H1 (cell line): ENCODE data around the gene BTG3. TPM values are rescaled to one million over a fixed set of nuclear protein-coding genes. Genes with fewer than 3 reads are reported as not detected.

Experiments used
- CTCF ChIA-PET: fragments of 300-600 bp; sonication (Branson Sonifier 250); formaldehyde crosslinking; loops from one replicate; lab custom pipeline; 2021; ENCODE audit not compliant: partially characterized antibody; lab: Charles Lee
- POLR2A ChIA-PET: fragments of 300-600 bp; sonication (Branson Sonifier 250); formaldehyde crosslinking; loops from one replicate; lab custom pipeline; 2021; ENCODE audit warnings: inconsistent platforms; ENCODE audit not compliant: partially characterized antibody; lab: Charles Lee
- DNase-seq, 2 experiments: peaks; one replicate each; pipeline versions ENCODE4 v3.0.0 to v3.0.0-alpha.2; 2010 to 2022; ENCODE audit warnings: low spot score in 2 of 2, low read depth in 1 of 2, mixed read lengths in 1 of 2
- FAIRE-seq: peaks from 2 replicates; lab custom pipeline; 2011; peaks lifted over from hg19 to GRCh38; lab: Jason Lieb, UNC
- H2AFZ ChIP-seq: 2 replicates; pipeline ENCODE4 v1.8.1; 2012; ENCODE audit warnings: low read length, inconsistent platforms
- H2AK5ac ChIP-seq: 2 replicates; pipeline ENCODE4 v1.6.1; 2013; ENCODE audit warnings: low read depth, low read length
- H2BK120ac ChIP-seq: replicated peaks from 2 replicates; pipeline ENCODE3; 2013; ENCODE audit warnings: low read depth, low read length, inconsistent platforms
- H2BK12ac ChIP-seq: 2 replicates; pipeline ENCODE4 v1.6.1; 2013; ENCODE audit warnings: low read depth, low read length
- H2BK15ac ChIP-seq: 2 replicates; pipeline ENCODE4 v1.6.1; 2013; ENCODE audit warnings: low read length
- H2BK20ac ChIP-seq: 2 replicates; pipeline ENCODE4 v1.6.1; 2013; ENCODE audit warnings: low read length
- H2BK5ac ChIP-seq: 2 replicates; pipeline ENCODE4 v1.6.1; 2013; ENCODE audit warnings: low read depth, low read length
- H3K14ac ChIP-seq: 2 replicates; pipeline ENCODE4 v1.6.1; 2013; ENCODE audit warnings: inconsistent platforms; ENCODE audit not compliant: insufficient read length
- H3K18ac ChIP-seq: 2 replicates; pipeline ENCODE4 v1.6.1; 2013; ENCODE audit warnings: low read length; ENCODE audit errors: extremely low read depth
- H3K23ac ChIP-seq: 2 replicates; pipeline ENCODE4 v1.6.1; 2013; ENCODE audit warnings: inconsistent platforms; ENCODE audit not compliant: insufficient read length
- H3K23me2 ChIP-seq: 2 replicates; pipeline ENCODE4 v1.6.1; 2013; ENCODE audit warnings: low read depth, low read length
- H3K27ac ChIP-seq: 2 replicates; pipeline ENCODE4 v1.6.1; 2011; ENCODE audit warnings: low read depth, low read length, inconsistent platforms
- H3K27me3 ChIP-seq, 4 experiments: replicated peaks in 1 of 4; 1 replicate in 1 of 4; 2 replicates in 3 of 4; pipeline versions ENCODE4 v1.6.1 to v1.8.1; 2011 to 2013; ENCODE audit warnings: low read length in 3 of 4, mild to moderate bottlenecking in 3 of 4, inconsistent platforms in 2 of 4, mixed read lengths in 2 of 4, moderate library complexity in 1 of 4; ENCODE audit not compliant: control insufficient read depth in 3 of 4, insufficient read depth in 3 of 4; ENCODE audit errors: extremely low read depth in 1 of 4
- H3K36me3 ChIP-seq, 4 experiments: 2 replicates each; pipeline versions ENCODE4 v1.6.1 to v1.8.1; 2011 to 2013; ENCODE audit warnings: mild to moderate bottlenecking in 4 of 4, low read length in 3 of 4, moderate library complexity in 2 of 4, control low read depth in 1 of 4, inconsistent platforms in 1 of 4; ENCODE audit not compliant: insufficient read depth in 4 of 4, control insufficient read depth in 2 of 4
- H3K4ac ChIP-seq: replicated peaks from 2 replicates; pipeline ENCODE3; 2013; ENCODE audit warnings: low read length, low read depth, mixed read lengths, inconsistent platforms; ENCODE audit not compliant: insufficient read length
- H3K4me1 ChIP-seq, 4 experiments: replicated peaks in 1 of 4; 1 replicate in 1 of 4; 2 replicates in 3 of 4; pipeline versions ENCODE4 v1.6.1 to v1.8.1; 2011 to 2013; ENCODE audit warnings: low read length in 3 of 4, inconsistent platforms in 2 of 4, mixed read lengths in 1 of 4; ENCODE audit not compliant: insufficient read depth in 4 of 4, control insufficient read depth in 3 of 4
- H3K4me2 ChIP-seq, 2 experiments: 2 replicates each; pipeline versions ENCODE4 v1.6.1 to v1.8.1; 2011 to 2013; ENCODE audit warnings: low read depth in 2 of 2, low read length in 2 of 2, control low read depth in 1 of 2, inconsistent platforms in 1 of 2, mild to moderate bottlenecking in 1 of 2; ENCODE audit not compliant: insufficient read depth in 1 of 2
- H3K4me3 ChIP-seq, 4 experiments: fragments of 200-600, 300-600 bp in 1 of 4; sonication (generic), shearing (Covaris generic), sonication (Bioruptor Twin) in 1 of 4; 2 replicates each; pipeline versions ENCODE4 v1.5.1 to v1.8.1; 2011 to 2016; ENCODE audit warnings: low read length in 4 of 4, low read depth in 3 of 4, control low read depth in 2 of 4, inconsistent platforms in 2 of 4, mild to moderate bottlenecking in 2 of 4, mixed read lengths in 1 of 4, moderate library complexity in 1 of 4; ENCODE audit not compliant: insufficient read depth in 2 of 4; ENCODE audit errors: extremely low read depth in 1 of 4
- H3K56ac ChIP-seq: replicated peaks from 2 replicates; pipeline ENCODE3; 2013; ENCODE audit warnings: low read depth, mild to moderate bottlenecking, mixed read lengths, low read length, inconsistent platforms; ENCODE audit not compliant: insufficient read length
- H3K79me1 ChIP-seq: 2 replicates; pipeline ENCODE4 v1.6.1; 2013; ENCODE audit warnings: low read depth, low read length, control low read depth
- H3K79me2 ChIP-seq, 2 experiments: 2 replicates each; pipeline versions ENCODE4 v1.6.1 to v1.8.1; 2012 to 2013; ENCODE audit warnings: low read length in 2 of 2, mild to moderate bottlenecking in 2 of 2, inconsistent platforms in 1 of 2; ENCODE audit not compliant: insufficient read depth in 2 of 2, control insufficient read depth in 1 of 2
- H3K9ac ChIP-seq, 4 experiments: replicated peaks in 1 of 4; 1 replicate in 1 of 4; 2 replicates in 3 of 4; pipeline versions ENCODE4 v1.6.1 to v1.8.1; 2011 to 2013; ENCODE audit warnings: low read depth in 3 of 4, low read length in 3 of 4, control low read depth in 2 of 4, mild to moderate bottlenecking in 2 of 4, moderate library complexity in 2 of 4, inconsistent platforms in 1 of 4; ENCODE audit errors: extremely low read depth in 1 of 4
- H3K9me3 ChIP-seq, 2 experiments: 2 replicates each; pipeline versions ENCODE4 v1.6.1 to v1.8.1; 2012 to 2013; ENCODE audit warnings: mild to moderate bottlenecking in 2 of 2, moderate library complexity in 2 of 2, control low read depth in 1 of 2, inconsistent platforms in 1 of 2, low read depth in 1 of 2, low read length in 1 of 2, mixed read lengths in 1 of 2; ENCODE audit not compliant: insufficient read depth in 2 of 2
- H4K20me1 ChIP-seq, 2 experiments: replicated peaks in 1 of 2; 2 replicates each; pipeline versions ENCODE3 to v1.8.1; 2011 to 2013; ENCODE audit warnings: inconsistent platforms in 2 of 2, low read length in 2 of 2, mild to moderate bottlenecking in 1 of 2; ENCODE audit not compliant: insufficient read depth in 2 of 2, control insufficient read depth in 1 of 2
- H4K5ac ChIP-seq: 2 replicates; pipeline ENCODE4 v1.6.1; 2013; ENCODE audit warnings: low read length, low read depth, mixed read lengths, inconsistent platforms; ENCODE audit not compliant: insufficient read length
- H4K8ac ChIP-seq: 2 replicates; pipeline ENCODE4 v1.8.0; 2013; ENCODE audit warnings: mild to moderate bottlenecking, moderate library complexity, low read length, inconsistent platforms; ENCODE audit not compliant: insufficient read depth; ENCODE audit errors: extremely low read depth
- H4K91ac ChIP-seq: replicated peaks from 2 replicates; pipeline ENCODE3; 2013; ENCODE audit warnings: low read length, mixed read lengths, inconsistent platforms; ENCODE audit not compliant: insufficient read length
- BCL11A ChIP-seq, 2 experiments: IDR thresholded peaks; one replicate each; pipeline ENCODE4 v1.6.1; 2011; ENCODE audit warnings: low read depth in 2 of 2, low read length in 2 of 2, mild to moderate bottlenecking in 2 of 2
- CTBP2 ChIP-seq: IDR thresholded peaks from 2 replicates; pipeline ENCODE4 v1.7.0; 2011; ENCODE audit warnings: borderline replicate concordance, mild to moderate bottlenecking, moderate library complexity, mixed read lengths, low read length; ENCODE audit not compliant: insufficient read depth, insufficient read length
- E2F6 ChIP-seq: IDR thresholded peaks from 2 replicates; pipeline ENCODE4 v1.6.1; 2012; ENCODE audit warnings: inconsistent platforms
- GABPA ChIP-seq: IDR thresholded peaks from 2 replicates; pipeline ENCODE4 v1.6.1; 2011; ENCODE audit warnings: mild to moderate bottlenecking, low read length, moderate library complexity, borderline replicate concordance; ENCODE audit not compliant: insufficient read depth
- JUN ChIP-seq: IDR thresholded peaks from 2 replicates; pipeline ENCODE4 v1.6.1; 2011; ENCODE audit warnings: low read depth, mild to moderate bottlenecking, improper control_type of control experiment, low read length
- KDM1A ChIP-seq: fragments of 200-600, 300-600 bp; sonication (generic); IDR thresholded peaks from 2 replicates; pipeline ENCODE4 v1.7.1; 2016; ENCODE audit warnings: mild to moderate bottlenecking, low read length, borderline replicate concordance
- MAFK ChIP-seq: IDR thresholded peaks from 2 replicates; pipeline ENCODE4 v1.6.1; 2012; ENCODE audit warnings: low read depth, mild to moderate bottlenecking, improper control_type of control experiment, low read length
- RBBP5 ChIP-seq: IDR thresholded peaks from 2 replicates; pipeline ENCODE4 v1.7.1; 2012; ENCODE audit warnings: low read depth, mild to moderate bottlenecking, inconsistent platforms, low read length, moderate library complexity, borderline replicate concordance
- SAP30 ChIP-seq: fragments of 300-600 bp; sonication (generic); IDR thresholded peaks from 2 replicates; pipeline ENCODE4 v1.7.1; 2012; ENCODE audit warnings: low read length, moderate library complexity, mild to moderate bottlenecking, inconsistent platforms; ENCODE audit not compliant: insufficient read depth, insufficient replicate concordance
- SIRT6 ChIP-seq: IDR thresholded peaks from one replicate; pipeline ENCODE4 v1.7.1; 2012; ENCODE audit warnings: low read length, inconsistent platforms
- SIX5 ChIP-seq: IDR thresholded peaks from 2 replicates; pipeline ENCODE4 v1.6.1; 2011; ENCODE audit warnings: mild to moderate bottlenecking, low read depth, low read length
- SP1 ChIP-seq: IDR thresholded peaks from 2 replicates; pipeline ENCODE4 v1.6.1; 2011; ENCODE audit warnings: low read depth, low read length
- TBP ChIP-seq: IDR thresholded peaks from 2 replicates; pipeline ENCODE4 v1.6.1; 2011; ENCODE audit warnings: low read depth, low read length, improper control_type of control experiment
- whole genome bisulfite sequencing, 2 experiments: shearing (Covaris generic) in 1 of 2; methylation state at CpG; one replicate each; pipeline versions ENCODE4 v1.1.6 to v1.1.7; 2013 to 2015; ENCODE audit warnings: low lambda C conversion rate in 2 of 2, mixed read lengths in 2 of 2, inconsistent platforms in 1 of 2, low coverage in 1 of 2, missing lambda C conversion rate in 1 of 2; ENCODE audit not compliant: insufficient replicate concordance in 2 of 2, insufficient coverage in 1 of 2, insufficient read length in 1 of 2; ENCODE audit errors: extremely low coverage in 1 of 2, missing lambda C conversion rate in 1 of 2; 5-methylcytosine and 5-hydroxymethylcytosine counted together
- polyA plus RNA-seq, 7 experiments: library from polyadenylated mRNA; depleted of rRNA in 3 of 7; stranded (reverse) in 5 of 7; unstranded in 2 of 7; fragments of >200 nt in 5 of 7; fragments of 200-250 nt in 2 of 7; gene quantifications; 1 replicate in 5 of 7; 2 replicates in 1 of 7; 4 replicates in 1 of 7; pipeline versions ENCODE4 v1.2.1 to v1.2.3, GENCODE V29; 2011 to 2013; ENCODE audit warnings: missing spikeins in 2 of 7, mixed read lengths in 2 of 7
- total RNA-seq: library from RNA; stranded (reverse); fragmentation: NEBNext Ultra II Directional; extraction: Animal tissue kit (Norgen Biotek cat#: 25700); gene quantifications from 2 replicates; pipeline ENCODE4 v1.2.1, GENCODE V29; 2021

Gene BTG3
- total and polyA plus RNA-seq, 2 of the 8 experiments (the other 6 are each of a cell fraction or from before 2014, with no cell fraction given): 13.6 to 25.9 TPM

DNA sequence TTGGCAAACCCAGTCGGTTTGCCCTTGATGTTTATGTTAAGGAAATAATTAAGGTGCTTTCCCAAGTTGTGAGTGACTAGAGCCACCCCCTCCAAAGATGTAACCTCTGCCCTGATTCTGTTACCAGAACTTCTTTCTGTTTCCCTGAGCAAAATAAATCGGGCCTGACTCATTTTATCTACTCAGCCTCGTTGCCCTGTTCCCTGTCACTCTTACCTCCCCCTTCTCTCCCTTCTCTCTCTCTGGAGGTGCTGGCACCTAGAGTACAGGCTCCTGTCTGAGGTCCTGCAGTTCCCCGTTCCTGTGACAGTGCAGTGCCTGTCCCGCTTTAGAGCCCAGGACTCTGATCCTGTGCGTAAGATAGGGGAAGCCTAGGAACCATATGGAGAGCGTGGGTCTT lies 64.4 kb downstream of the BTG3 start:
- Histone ChIP-seq H4K20me1 (peaks cover 6 to 20% of the 10 kb centered on the region in 2 experiments), H3K36me3 (peaks cover 15 to 62% (median 41%) of the 10 kb centered on the region in 4 experiments)
- POLR2A ChIA-PET: interaction anchor here (0.6 to 1.8 kb wide), 3 partner anchors 13 to 222 kb away, joined by 3 to 6 read pairs (median 3); no protein-coding TSS in a partner anchor
- TF ChIP-seq E2F6 (no peak), SAP30 (no peak), SIRT6 (no peak), RBBP5 (no peak), JUN (no peak), TBP (no peak), SP1 (no peak), MAFK (no peak), SIX5 (no peak), KDM1A (no peak), BCL11A (IDR thresholded peaks at IDR 0.05; ENCODE audit: low read depth in 2 of 2, low read length in 2 of 2) (no peak), GABPA (no peak), CTBP2 (no peak)

More for the DNA sequence above, 64.4 kb downstream of the BTG3 start:
- H3K23ac ChIP-seq: no peak overlapping the region
- no peaks in the 10 kb centered on the region for H3K27me3 ChIP-seq
- no peak overlapping the region for H4K91ac ChIP-seq
- no peaks in the 10 kb centered on the region for H3K23me2 ChIP-seq
- H4K5ac ChIP-seq: no peak overlapping the region
- no peak for FAIRE-seq
- H3K4me2 ChIP-seq: no peak overlapping the region
- H3K14ac ChIP-seq: no peak overlapping the region
- no peak overlapping the region for H2BK15ac ChIP-seq
- H2AFZ ChIP-seq: no peak overlapping the region
- H2BK5ac ChIP-seq: no peak overlapping the region
- DNase-seq: no peak
- H2AK5ac ChIP-seq: no peak overlapping the region
- no peak overlapping the region for H3K4me3 ChIP-seq
- H3K18ac ChIP-seq: no peak overlapping the region
- peaks cover 0 to 88% of the 10 kb centered on the region in 2 experiments; a peak in 3 of 4 replicates for H3K79me2 ChIP-seq
- no peak overlapping the region for H3K9ac ChIP-seq
- H2BK12ac ChIP-seq: no peak overlapping the region
- H3K4ac ChIP-seq: no peak overlapping the region
- peaks cover 4% of the 10 kb centered on the region; the same call in 1 of the 2 replicates for H3K79me1 ChIP-seq
- H2BK20ac ChIP-seq: no peak overlapping the region
- CTCF ChIA-PET: interaction anchor here (1.3 kb wide), 1 partner anchor 158 kb away, joined by 3 read pairs; no protein-coding TSS in a partner anchor
- H4K8ac ChIP-seq: no peak overlapping the region
- WGBS, 2 experiments: 89% methylated on average over 7 of the region's 7 CpGs; no CpG with 5 or more reads in 1 of the 2 experiments
- no peak overlapping the region for H3K27ac ChIP-seq
- no peak overlapping the region for H3K56ac ChIP-seq
- H3K4me1 ChIP-seq: peaks cover 2 to 5% (median 3%) of the 10 kb centered on the region in 4 experiments; a peak in 6 of 7 replicates
- no peaks in the 10 kb centered on the region for H3K9me3 ChIP-seq
- H2BK120ac ChIP-seq: no peak overlapping the region
